HCT116 (cell line): Measurements from ENCODE around the gene FBXL7. TPM values are rescaled to one million over a fixed set of nuclear protein-coding genes. Genes with fewer than 3 reads are reported as not detected.

ENCODE experiments used
- ATAC-seq: fragments of 200-7000 bp; cut with Tn5 transposase; 2 replicates; pipeline ENCODE4 v1.9.1; 2020; ENCODE audit warnings: mild to moderate bottlenecking, moderate library complexity
- BruUV-seq: library from RNA; stranded (reverse); fragments of 400-500 nt; replicated peaks from 2 replicates; lab custom pipeline; 2021; lab: Mats Ljungman, UMichigan
- CTCF ChIA-PET: fragments of 300-600 bp; sonication (Branson Sonifier 250); formaldehyde crosslinking; loops from one replicate; lab custom pipeline; 2021; ENCODE audit warnings: antibody characterized with exemption; lab: Charles Lee
- POLR2A ChIA-PET: fragments of 300-600, 350-600 bp; sonication (Branson Sonifier 250); formaldehyde crosslinking; loops from one replicate; lab custom pipeline; 2021; ENCODE audit warnings: antibody characterized with exemption; lab: Charles Lee
- RAD21 ChIA-PET, 2 experiments: fragments of 300-600 bp; sonication (Branson Sonifier 250); formaldehyde crosslinking; loops; one replicate each; lab custom pipeline; 2023; ENCODE audit warnings: low total read pairs in 2 of 2; ENCODE audit not compliant: uncharacterized antibody in 2 of 2, unreplicated experiment in 2 of 2, low non-redundant PET in 1 of 2; lab: Charles Lee
- DNase-seq: peaks from one replicate; pipeline ENCODE4 v3.0.0-alpha.2; 2010; ENCODE audit warnings: low read depth, low spot score
- H2AFZ ChIP-seq: fragments of 200-600 bp; shearing (Covaris generic), sonication (generic); 2 replicates; pipeline ENCODE4 v1.6.1; 2017; ENCODE audit warnings: low read depth, mixed run types, mixed read lengths, antibody characterized with exemption, low read length; ENCODE audit not compliant: poor library complexity, severe bottlenecking
- H3K27ac ChIP-seq: 2 replicates; pipeline ENCODE4 v1.5.1; 2012; ENCODE audit warnings: low read depth, low read length
- H3K27me3 ChIP-seq: fragments of 200-600 bp; sonication (generic); 2 replicates; pipeline ENCODE4 v1.6.1; 2016; ENCODE audit warnings: mixed run types, low read length, mixed read lengths; ENCODE audit not compliant: insufficient read depth
- H3K36me3 ChIP-seq, 2 experiments: fragments of 200-500 bp in 1 of 2; fragments of 200-600 bp in 1 of 2; sonication (Bioruptor generic) in 1 of 2; sonication (generic) in 1 of 2; 2 replicates each; pipeline versions ENCODE4 v1.5.1 to v1.6.1; 2014 to 2016; ENCODE audit warnings: low read length in 2 of 2, inconsistent platforms in 1 of 2, mixed read lengths in 1 of 2, mixed run types in 1 of 2; ENCODE audit not compliant: insufficient read depth in 2 of 2, control insufficient read depth in 1 of 2
- H3K4me1 ChIP-seq, 2 experiments: fragments of 200-600 bp in 1 of 2; sonication (generic) in 1 of 2; 2 replicates each; pipeline versions ENCODE4 v1.5.1 to v1.6.1; 2012 to 2017; ENCODE audit warnings: low read length in 2 of 2, inconsistent platforms in 1 of 2, mild to moderate bottlenecking in 1 of 2, mixed read lengths in 1 of 2, mixed run types in 1 of 2, moderate library complexity in 1 of 2; ENCODE audit not compliant: insufficient read depth in 2 of 2, control insufficient read depth in 1 of 2
- H3K4me2 ChIP-seq: fragments of 200-600 bp; sonication (generic); 2 replicates; pipeline ENCODE4 v1.6.1; 2017; ENCODE audit warnings: mixed run types, low read length, mixed read lengths
- H3K4me3 ChIP-seq, 2 experiments: fragments of 200-600 bp in 1 of 2; sonication (generic) in 1 of 2; replicated peaks in 1 of 2; 2 replicates each; pipeline ENCODE4 v1.5.1; 2011 to 2016; ENCODE audit warnings: low read length in 2 of 2, control low read depth in 1 of 2, low read depth in 1 of 2, mild to moderate bottlenecking in 1 of 2, mixed read lengths in 1 of 2, mixed run types in 1 of 2
- H3K79me2 ChIP-seq: fragments of 200-600 bp; sonication (generic); 2 replicates; pipeline ENCODE4 v1.6.1; 2017; ENCODE audit warnings: mild to moderate bottlenecking, mixed run types, low read length, moderate library complexity, mixed read lengths; ENCODE audit not compliant: insufficient read depth
- H3K9ac ChIP-seq: fragments of 200-600 bp; sonication (generic); 2 replicates; pipeline ENCODE4 v1.6.1; 2016; ENCODE audit warnings: low read length, mixed read lengths
- H3K9me2 ChIP-seq: fragments of 200-600 bp; sonication (generic), shearing (Covaris generic); 2 replicates; pipeline ENCODE4 v1.6.1; 2017; ENCODE audit warnings: mixed run types, mild to moderate bottlenecking, moderate library complexity; ENCODE audit not compliant: insufficient read depth
- H3K9me3 ChIP-seq, 2 experiments: fragments of 200-500 bp in 1 of 2; fragments of 200-600 bp in 1 of 2; sonication (Bioruptor generic) in 1 of 2; sonication (generic) in 1 of 2; 2 replicates each; pipeline ENCODE4 v1.6.1; 2014 to 2017; ENCODE audit warnings: low read length in 2 of 2, mixed read lengths in 2 of 2, inconsistent platforms in 1 of 2, low read depth in 1 of 2, mild to moderate bottlenecking in 1 of 2, mixed run types in 1 of 2, moderate library complexity in 1 of 2; ENCODE audit not compliant: control insufficient read depth in 1 of 2, insufficient read depth in 1 of 2
- H4K20me1 ChIP-seq: fragments of 200-600 bp; sonication (generic), shearing (Covaris generic); 2 replicates; pipeline ENCODE4 v1.6.1; 2017; ENCODE audit warnings: mixed run types, mild to moderate bottlenecking, moderate library complexity; ENCODE audit not compliant: insufficient read depth
- ELF1 ChIP-seq: IDR thresholded peaks from 2 replicates; pipeline ENCODE4 v1.6.1; 2012; ENCODE audit warnings: low read depth, borderline replicate concordance
- SIN3A ChIP-seq: IDR thresholded peaks from 2 replicates; pipeline ENCODE4 v1.6.1; 2012; ENCODE audit warnings: low read depth
- ZBTB33 ChIP-seq: IDR thresholded peaks from 2 replicates; pipeline ENCODE4 v1.6.1; 2011; ENCODE audit warnings: mild to moderate bottlenecking, low read length, moderate library complexity; ENCODE audit not compliant: insufficient replicate concordance; ENCODE audit errors: extremely low read depth
- ZFX ChIP-seq: fragments of 450-650 bp; IDR thresholded peaks from 2 replicates; pipeline ENCODE4 v1.6.1; 2017
- intact Hi-C: fragments of 100-400 bp; cut with micrococcal nuclease; formaldehyde crosslinking; loops from 2 replicates; pipeline ENCODE4 v1.10.0; 2022
- total RNA-seq: library from RNA; stranded (reverse); gene quantifications from one replicate; pipeline ENCODE4 v1.2.1, GENCODE V29; 2021; ENCODE audit not compliant: unreplicated experiment
- TF ChIP-seq, protein P1 (sequence below): IDR thresholded peaks from 2 replicates; pipeline ENCODE4 v1.6.1; 2012; ENCODE audit warnings: low read depth
- TF ChIP-seq, protein P2 (sequence below): IDR thresholded peaks from 2 replicates; pipeline ENCODE4 v1.6.1; 2012

The FBXL7 gene
- total RNA-seq, 1 experiment from 2014 or later = 0.05 TPM

DNA sequence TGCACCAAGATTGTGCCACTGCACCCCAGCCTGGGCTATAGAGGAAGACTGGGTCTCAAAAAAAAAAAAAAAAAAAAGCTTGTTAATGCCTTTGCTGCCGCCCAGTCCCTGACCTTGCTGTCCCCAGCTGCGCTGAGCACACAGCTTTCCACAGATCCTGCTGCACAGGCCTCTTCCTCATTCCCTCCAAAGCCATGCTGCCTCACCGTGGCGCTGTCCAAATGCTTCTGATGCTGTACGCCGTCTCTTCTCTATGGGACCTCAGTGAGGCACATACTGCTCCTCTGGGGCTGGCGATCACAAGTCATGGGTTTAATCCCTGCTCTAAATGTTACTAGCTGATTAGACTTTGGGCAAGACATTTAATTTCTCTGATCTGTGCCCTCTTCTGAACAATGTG is 234.1 kb downstream of the FBXL7 start:
- no peak overlapping the region for H3K4me3 ChIP-seq
- no peaks in the 10 kb centered on the region for H3K9me2 ChIP-seq
- H3K27me3 ChIP-seq = no peaks in the 10 kb centered on the region
- DNase-seq (no peak), ATAC-seq (no peak)
- no peaks in the 10 kb centered on the region for H3K4me1 ChIP-seq
- H3K79me2 ChIP-seq = no peaks in the 10 kb centered on the region
- ChIA-PET RAD21 (no interaction called here), CTCF (no interaction called here), POLR2A (no interaction called here)
- no peak overlapping the region for H3K9ac ChIP-seq
- H3K36me3 ChIP-seq = no peaks in the 10 kb centered on the region
- peaks cover 23 to 35% of the 10 kb centered on the region in 2 experiments; a peak in 3 of 4 replicates for H3K9me3 ChIP-seq
- no TSS peak for BruUV-seq
- H3K27ac ChIP-seq = no peak overlapping the region
- TF ChIP-seq SIN3A (no peak), ELF1 (no peak), ZFX (no peak)
- TF ChIP-seq, protein P1, sequence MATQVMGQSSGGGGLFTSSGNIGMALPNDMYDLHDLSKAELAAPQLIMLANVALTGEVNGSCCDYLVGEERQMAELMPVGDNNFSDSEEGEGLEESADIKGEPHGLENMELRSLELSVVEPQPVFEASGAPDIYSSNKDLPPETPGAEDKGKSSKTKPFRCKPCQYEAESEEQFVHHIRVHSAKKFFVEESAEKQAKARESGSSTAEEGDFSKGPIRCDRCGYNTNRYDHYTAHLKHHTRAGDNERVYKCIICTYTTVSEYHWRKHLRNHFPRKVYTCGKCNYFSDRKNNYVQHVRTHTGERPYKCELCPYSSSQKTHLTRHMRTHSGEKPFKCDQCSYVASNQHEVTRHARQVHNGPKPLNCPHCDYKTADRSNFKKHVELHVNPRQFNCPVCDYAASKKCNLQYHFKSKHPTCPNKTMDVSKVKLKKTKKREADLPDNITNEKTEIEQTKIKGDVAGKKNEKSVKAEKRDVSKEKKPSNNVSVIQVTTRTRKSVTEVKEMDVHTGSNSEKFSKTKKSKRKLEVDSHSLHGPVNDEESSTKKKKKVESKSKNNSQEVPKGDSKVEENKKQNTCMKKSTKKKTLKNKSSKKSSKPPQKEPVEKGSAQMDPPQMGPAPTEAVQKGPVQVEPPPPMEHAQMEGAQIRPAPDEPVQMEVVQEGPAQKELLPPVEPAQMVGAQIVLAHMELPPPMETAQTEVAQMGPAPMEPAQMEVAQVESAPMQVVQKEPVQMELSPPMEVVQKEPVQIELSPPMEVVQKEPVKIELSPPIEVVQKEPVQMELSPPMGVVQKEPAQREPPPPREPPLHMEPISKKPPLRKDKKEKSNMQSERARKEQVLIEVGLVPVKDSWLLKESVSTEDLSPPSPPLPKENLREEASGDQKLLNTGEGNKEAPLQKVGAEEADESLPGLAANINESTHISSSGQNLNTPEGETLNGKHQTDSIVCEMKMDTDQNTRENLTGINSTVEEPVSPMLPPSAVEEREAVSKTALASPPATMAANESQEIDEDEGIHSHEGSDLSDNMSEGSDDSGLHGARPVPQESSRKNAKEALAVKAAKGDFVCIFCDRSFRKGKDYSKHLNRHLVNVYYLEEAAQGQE = no peak
- H4K20me1 ChIP-seq = no peaks in the 10 kb centered on the region
- H2AFZ ChIP-seq = no peak overlapping the region
- H3K4me2 ChIP-seq = no peak overlapping the region
- intact Hi-C loops = no loop called here

GRCh38 chr5:15737036-15737821 is 237.2 kb downstream of the FBXL7 start:
- CTCF ChIA-PET = no interaction called here
- H3K9me2 ChIP-seq = no peaks in the 10 kb centered on the region
- no peaks in the 10 kb centered on the region for H3K79me2 ChIP-seq
- H3K4me1 ChIP-seq = no peaks in the 10 kb centered on the region
- ATAC-seq = no peak
- H3K27me3 ChIP-seq = no peaks in the 10 kb centered on the region
- no TSS peak for BruUV-seq
- H3K27ac ChIP-seq = no peak overlapping the region
- no peaks in the 10 kb centered on the region for H4K20me1 ChIP-seq
- intact Hi-C loops = no loop called here
- no peak overlapping the region for H3K9ac ChIP-seq
- POLR2A ChIA-PET = no interaction called here
- TF ChIP-seq ZBTB33 = no peak
- TF ChIP-seq, protein P2, sequence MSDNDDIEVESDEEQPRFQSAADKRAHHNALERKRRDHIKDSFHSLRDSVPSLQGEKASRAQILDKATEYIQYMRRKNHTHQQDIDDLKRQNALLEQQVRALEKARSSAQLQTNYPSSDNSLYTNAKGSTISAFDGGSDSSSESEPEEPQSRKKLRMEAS = no peak
- no peak overlapping the region for H2AFZ ChIP-seq
- no peak overlapping the region for H3K4me3 ChIP-seq
- DNase-seq = no peak
- RAD21 ChIA-PET = no interaction called here
- H3K36me3 ChIP-seq = no peaks in the 10 kb centered on the region
- no peak overlapping the region for H3K4me2 ChIP-seq
- H3K9me3 ChIP-seq = peaks cover 23 to 43% of the 10 kb centered on the region in 2 experiments; a peak in 2 of 4 replicates
